Ramos (cell line): ENCODE data around the gene ADIPOR2.
"Not testable (repeated sequence)": the region's sequence is repeated elsewhere in the genome, so short reads cannot be mapped to it uniquely, and the experiment has no call there.

ENCODE experiments used
- in situ Hi-C: fragments of 300-500 bp; cut with MboI; formaldehyde crosslinking; loops from one replicate; pipeline ENCODE4 v1.14.3; 2022; ENCODE audit warnings: low sequenced_read_pairs; ENCODE audit not compliant: unreplicated experiment

ADIPOR2 gene

DNA sequence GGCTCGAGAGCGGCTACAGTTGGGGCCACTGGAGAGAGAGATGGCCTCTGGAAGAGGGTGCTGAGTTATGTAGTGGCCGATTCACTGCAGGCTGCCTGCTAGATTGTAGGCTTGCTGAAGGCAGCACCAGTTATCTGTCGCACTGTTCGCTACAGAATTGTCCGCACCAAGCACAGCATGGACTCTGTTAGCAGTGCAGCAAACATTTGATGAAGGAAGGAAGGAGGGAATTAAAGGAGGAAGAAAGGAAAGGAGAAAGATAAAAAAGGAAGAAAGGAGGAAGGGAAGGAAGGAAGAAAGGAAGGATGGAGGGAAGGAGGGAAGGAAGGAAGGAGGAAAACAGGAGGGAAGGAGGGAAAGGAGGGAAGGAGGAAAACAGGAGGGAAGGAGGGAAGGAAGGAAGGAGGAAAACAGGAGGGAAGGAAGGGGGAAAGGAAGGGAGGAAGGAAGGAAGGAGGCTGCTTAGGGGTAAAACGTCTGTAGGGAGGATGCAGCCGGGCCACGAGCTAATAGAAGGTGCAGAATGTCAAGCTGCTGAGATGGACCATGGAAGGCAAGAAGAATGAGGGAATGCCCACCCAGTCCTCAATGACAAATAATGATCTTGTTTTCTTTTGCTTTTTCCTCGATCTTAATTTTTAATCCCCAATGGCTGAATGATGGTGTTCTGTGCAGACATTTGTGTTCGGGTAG is 27.3 kb upstream of the ADIPOR2 start:
- in situ Hi-C loops = no loop called here

DNA sequence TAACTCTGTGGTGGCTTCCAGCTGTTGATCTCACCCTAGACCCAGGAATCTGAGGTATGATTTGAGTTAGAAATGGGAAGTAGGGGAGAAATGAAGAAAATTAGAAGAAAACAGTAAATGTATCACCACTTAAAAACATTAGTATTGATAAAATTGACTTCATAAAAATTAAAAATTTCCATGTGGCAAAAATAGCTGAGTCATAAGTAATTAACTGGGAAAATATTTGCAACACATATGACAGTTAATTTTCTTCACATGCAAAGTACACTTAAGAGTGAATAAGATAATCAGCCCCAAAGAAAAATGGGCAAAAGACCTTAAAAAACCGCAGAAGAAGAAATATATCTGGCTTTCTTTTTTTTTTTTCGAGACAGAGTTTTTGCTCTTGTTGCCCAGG is 25.5 kb upstream of the ADIPOR2 start:
- in situ Hi-C loops = no loop called here

DNA sequence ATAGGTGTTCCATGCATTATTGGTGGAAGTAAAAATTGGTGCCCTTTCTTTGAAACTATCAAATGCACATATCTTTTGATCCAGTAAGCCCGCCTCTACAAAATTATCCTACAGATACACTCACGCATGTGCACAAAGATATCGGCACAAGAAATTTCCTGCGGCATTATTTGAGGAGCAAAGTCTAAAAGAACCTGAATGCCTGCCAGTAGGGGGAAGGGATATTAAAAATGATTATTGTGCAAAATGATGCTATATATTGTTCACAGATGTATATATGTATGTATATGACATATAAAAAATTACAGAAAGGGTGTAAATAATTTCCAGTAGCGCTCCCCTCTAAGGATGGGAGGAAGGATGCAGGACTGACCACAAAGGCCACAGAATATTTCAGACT is 24.7 kb upstream of the ADIPOR2 start:
- in situ Hi-C loops = no loop called here

DNA sequence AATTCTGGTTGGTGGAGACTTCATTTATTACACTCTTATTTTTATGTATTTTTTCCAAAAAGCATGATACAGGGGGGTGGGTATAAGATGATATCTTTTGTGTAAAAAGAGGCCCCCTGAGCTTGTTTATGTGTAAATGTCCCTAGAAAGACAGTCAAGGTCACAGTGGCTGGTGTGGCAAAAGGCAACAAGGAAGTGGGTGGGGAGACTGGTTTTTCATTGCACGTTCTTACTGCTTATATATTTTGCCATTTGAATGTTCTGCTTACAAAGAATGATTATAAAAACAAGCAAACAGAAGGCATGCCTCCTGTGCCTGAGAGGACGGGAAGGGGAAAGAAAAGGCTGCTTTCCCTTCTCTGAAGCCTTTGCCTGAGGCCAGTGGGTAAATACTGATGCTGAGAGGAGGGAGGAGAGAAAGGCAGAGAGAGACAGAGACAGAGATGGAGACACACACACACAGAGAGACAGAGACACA is 24.1 kb upstream of the ADIPOR2 start:
- in situ Hi-C loops = no loop called here

DNA sequence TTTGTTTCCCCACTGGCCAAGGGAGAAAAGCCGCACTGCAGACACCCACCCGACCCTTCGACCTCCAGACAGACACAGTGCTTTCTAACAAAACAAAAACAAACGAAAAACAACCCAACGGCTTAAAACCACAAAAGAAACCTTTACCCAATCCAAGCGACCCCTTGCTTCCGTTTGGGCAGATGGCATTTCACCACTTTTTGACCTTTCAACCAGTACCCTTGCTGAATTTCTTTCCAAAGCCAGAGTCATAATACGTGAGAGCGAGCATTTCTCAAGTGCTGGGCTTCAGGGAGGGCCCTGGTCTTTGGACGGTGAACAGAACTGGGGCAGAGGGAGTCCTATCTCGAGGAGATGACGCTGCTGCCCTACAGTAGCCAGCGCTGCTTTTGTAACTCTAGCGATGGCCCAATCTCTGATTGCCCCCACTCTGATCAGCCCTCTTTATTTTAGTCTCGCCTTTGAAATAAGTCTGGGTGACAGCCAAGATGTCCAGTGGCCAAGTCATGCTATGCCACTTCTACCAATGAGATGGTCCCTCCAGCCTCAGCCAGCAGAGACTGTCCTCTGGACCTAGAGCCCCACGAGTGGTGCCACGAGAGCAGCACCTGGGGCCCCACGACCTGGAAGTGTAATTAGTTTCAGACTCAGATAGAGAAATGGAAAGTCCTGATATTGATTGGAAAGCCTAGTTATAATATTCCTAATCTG is 21.9 kb upstream of the ADIPOR2 start:
- in situ Hi-C loops = no loop called here

DNA sequence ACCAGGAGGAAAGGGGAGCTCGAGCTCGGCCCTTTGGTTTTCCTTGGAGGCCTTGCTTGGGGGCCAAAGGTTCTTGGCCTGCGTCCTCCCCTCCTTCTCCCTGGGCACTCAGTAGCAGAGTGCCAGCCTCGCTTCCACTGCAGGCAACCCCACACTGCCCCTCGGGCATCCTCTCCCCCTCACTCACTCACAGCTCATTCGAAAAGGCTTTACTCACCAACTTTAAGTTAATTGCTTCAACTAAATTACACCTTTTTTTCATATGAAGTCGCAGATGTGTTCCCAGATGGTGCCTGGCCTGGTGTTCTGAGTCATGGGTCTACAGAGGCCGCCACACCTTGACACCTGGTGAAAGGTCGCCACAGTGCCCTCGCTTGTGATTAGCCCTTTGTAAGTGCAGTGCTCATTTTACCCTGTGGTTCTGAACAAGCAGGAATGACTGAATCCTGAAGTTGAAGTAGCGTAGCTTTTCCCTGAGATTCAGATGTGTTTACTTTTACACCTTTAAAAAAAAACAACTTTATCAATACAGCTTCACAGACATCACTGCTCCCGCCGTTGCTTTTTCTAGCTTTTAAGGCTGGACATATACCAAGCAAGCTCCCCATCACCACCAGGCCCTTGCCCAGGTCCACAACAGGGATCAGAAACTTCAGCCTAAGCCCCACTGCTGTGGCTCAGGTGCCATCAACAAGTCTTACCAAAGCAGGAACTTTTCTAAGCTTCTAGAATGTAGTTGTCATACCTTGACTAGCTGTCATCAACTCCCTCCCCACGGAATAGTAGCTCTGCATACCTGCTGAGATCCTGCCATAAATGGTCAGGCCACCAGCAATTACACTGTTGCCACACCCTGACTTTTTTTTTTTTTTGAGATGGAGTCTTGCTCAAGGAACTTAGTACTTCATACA is 20.3 kb upstream of the ADIPOR2 start:
- in situ Hi-C loops = no loop called here

DNA sequence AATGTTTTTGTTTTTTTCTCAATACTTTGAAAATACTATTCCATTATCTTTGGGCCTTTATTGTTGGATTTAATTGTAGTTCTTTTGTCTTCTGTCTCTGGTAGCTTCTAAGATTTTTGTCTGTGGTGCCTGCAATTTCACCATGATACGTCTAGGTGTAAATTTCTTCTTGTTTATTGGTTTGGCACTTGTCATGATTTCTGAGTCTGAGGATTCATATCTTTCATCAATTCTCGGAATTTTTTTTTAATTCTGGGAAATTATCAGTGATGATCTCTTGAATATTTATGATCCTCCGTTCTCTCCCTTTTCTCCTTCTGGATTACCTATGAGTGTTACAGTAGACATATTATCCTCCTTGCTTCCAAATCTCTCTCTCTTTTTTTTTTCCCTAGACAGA is 14.8 kb upstream of the ADIPOR2 start:
- in situ Hi-C loops = no loop called here

DNA sequence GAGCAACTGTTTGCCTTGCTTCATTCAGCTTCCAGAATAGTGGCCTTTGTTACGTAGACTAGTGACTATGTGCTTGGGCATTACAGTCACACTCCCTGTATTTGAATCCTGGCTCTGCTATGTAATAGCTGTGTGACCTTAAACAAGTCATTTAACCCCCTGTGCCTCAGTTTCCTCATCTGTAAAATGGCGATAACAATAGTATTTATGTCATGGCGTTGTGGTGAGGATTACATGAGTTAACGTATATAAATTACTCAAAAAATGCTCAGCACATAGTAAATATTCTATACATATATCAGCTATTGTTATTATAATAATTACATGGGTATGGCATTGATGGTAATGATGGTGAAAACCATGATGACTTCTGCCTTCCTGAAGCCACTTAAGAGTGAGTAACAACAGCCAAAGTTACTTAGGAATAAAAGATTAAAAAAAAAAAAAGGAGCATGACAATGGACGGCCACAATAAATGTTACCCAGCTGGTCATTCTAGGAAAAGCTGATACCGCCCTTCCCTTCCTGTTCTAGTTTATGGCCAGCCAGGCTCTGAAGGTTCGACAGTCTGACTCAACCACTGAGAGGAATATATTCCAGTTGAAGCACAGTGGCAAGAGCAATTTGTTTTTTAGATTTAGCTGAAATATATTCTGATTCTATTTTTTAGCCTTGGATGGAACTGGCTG is 9.9 kb upstream of the ADIPOR2 start:
- in situ Hi-C loops = no loop called here

DNA sequence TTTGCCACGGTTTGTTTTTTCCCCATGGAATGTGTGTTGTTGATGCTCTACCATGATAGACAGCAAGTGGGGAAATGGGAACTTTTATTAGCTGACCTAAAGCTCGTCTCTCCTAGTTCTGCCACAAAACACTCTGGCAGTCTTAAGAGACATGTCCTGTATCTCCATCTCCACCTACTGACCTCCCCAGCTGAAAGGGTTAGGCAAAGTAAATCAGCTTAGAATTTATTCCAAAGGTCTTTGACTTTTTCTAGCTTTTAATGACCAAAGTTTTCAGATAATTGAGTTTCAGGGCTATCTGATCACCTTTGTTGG is 9.4 kb upstream of the ADIPOR2 start:
- in situ Hi-C loops = no loop called here

DNA sequence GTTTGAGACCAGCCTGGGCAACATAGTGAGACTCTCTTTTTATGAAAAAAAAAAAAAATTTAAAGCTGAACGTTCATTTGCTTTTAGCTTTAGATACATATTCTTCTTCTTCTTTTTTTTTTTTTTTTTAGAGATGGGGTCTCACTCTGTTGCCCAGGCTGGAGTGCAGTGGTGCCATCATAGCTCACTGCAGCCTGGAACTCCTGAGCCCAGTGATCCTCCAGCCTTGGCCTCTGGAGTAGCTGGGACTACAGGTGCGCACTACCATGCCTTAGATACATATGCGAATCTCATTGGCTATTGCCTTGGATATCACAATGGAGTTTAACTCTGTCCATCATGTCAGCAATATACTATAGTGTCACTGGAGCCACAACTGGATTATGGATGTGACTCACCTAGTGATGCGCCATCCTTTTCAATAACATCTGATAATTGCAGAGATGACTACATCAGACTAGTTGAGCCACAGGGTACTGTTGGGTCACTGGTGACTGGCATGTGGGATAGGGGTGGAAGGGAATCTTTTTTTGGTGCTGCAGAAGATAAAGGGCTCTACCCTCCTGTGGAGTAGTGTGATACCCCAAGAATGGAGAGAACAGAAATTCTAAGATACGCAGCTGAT is 2.7 kb upstream of the ADIPOR2 start:
- in situ Hi-C loops = no loop called here

DNA sequence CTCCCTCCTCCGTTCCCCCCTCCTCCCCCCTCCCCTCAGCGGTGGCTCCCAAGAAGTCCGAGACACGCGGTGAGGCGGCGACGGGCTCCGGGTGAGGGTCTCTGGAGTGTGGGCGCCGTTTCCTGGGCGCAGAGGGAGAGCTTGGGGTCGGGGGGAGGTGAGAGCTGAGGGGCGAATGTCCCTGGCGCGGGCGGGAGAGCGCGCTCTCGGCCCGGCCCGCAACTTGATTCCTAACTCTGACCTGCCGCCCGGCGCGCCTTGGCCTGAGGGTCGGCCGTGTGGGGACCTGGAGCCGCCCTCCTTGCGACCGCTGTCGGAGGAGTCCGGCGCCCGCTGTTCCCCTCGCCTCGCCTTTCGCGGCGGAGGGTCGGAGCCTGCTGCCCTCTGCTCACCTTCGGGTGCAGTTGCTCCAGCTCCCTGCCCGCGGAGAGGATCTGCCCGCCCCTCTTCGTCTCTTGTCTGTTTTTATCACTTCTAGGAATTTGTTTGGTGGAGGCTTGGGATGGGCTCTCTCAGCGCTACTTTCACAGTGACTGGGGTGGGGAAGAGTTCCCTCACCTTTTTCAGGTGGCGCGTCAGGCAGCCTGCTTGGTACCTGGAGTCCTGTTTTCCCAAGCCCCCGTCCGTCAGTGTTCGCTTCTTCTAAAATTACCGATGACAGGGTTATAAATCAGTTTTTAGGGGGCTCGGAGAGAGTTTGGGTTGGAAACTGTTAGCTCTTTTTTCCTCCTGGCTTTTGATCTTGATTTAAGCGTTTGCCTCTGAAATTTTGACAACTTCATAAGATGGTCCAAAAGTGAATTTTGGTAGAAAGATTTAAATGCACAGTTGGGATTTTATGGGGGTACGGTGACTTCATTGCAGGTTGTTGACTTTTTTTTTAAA is 495 bp downstream of the ADIPOR2 start:
- in situ Hi-C loops = no loop called here

DNA sequence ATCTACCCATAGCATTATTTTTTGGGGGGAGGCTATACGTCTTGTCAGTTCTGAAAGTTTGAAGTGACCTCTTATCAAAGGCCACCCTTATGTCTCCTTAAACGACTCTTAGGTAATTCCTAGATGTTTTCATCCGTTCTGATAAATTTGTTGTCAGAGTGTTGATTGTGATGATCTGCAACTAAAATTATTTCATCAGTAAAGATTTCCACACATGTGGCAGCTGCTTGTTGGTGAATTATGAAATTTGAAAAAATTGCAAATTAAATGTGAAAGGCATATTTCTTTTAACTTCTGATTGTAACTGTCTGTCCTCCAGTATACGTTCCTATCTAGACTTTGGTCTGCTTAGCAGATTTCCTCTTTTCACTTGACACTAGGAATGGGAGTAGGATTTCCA is 1.4 kb downstream of the ADIPOR2 start:
- in situ Hi-C loops = no loop called here

DNA sequence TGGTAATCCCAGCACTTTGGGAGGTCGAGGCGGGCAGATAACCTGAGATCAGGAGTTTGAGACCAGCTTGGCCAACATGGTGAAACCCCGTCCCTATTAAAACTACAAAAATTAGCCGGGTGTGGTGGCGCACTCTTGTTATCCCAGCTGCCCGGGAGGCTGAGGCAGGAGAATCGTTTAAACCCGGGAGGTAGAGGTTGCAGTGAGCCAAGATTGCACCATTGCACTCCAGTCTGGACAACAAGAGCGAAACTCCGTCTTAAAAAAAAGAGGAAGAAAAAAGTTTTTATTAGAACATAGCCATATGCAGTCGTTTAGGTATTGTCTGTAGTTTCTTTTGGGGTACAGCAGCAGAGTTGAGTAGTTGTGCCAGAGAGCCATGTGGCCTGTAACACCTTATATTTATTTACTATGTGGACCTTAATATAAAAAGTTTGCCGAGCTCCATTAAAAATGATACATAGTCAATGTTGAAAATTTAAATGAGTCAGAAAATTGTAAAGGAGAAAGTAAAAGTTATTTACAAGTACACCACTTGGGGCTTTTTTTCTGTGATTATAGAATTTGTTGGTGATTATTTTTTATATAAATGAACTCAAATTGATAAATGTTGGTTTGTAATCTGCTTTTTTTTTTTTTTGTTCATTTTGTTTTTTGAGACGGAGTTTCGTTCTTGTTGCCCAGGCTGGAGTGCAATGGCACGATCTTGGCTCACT is 2.2 kb downstream of the ADIPOR2 start:
- in situ Hi-C loops = no loop called here

DNA sequence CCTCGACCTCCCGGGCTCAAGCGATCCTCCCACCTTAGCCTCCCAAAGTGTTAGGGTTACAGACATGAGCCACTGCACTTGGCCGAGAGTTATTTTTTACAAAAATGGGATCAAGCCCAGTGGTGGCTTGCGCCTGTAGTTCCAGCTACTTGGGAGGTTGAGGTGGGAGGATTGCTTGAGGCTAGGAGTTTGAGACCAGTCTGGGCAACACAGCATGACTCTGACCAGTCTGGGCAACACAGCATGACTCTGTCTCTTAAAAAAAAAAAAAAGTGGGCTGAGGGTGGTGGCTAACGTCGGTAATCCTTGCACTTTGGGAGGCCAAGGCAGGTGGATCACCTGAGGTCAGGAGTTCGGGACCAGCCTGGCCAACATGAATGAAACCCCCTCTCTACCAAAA is 4.2 kb downstream of the ADIPOR2 start:
- in situ Hi-C loops = not testable (repeated sequence)

DNA sequence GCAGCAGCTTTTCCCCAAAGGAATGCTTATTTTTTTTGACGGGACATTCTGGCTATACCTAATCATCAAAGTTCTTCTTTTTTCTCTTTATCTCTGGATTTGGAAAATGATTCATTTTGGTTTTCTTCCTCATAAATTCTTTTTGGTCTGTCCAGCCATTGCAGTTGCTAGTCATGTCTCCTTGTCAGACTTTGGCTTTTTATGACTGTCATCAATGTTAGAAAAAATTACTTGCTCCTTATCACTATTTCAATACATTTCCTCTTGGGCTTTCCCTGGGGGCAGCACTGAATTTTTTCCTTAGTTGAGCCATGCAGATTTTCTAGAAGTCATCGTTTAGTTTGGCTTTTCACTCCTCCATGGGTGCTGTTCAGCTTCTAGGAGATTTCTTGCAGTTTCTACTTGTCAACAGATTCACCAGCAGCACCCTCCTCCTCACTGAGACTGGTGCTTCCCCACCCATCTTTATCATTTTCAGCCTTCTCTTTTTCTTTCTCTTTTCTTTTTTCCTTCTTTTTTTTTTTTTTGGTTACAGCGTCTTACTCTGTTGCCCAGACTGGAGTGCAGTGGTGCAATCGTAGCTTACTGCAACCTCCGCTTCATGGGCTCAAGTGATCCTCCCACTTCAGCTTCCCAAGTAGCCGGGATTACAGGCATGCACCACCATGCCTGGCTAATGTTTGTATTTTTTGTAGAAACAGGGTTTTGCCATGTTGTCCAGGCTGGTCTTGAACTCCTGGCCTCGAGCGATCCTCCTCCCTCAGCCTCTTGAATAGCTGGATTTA is 5.2 kb downstream of the ADIPOR2 start:
- in situ Hi-C loops = no loop called here

DNA sequence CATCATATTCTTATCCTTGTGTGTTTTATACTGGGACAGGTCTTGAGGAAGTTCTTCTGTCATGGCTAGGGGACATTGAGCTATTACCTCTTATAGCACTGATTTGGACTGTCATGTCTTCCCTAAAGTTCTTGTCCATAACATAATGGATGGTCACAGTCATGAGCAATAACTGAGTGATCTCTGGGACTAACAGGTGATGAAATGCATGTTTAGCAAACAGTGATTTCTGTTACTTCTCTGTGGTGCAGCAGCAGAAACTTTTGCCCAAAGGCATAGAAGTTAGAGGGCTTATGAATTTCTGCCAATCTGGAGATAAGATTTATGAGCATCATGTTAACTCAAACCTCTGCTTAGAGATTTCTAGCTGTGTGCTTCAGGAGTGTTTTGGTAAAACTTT is 5.9 kb downstream of the ADIPOR2 start:
- in situ Hi-C loops = no loop called here

DNA sequence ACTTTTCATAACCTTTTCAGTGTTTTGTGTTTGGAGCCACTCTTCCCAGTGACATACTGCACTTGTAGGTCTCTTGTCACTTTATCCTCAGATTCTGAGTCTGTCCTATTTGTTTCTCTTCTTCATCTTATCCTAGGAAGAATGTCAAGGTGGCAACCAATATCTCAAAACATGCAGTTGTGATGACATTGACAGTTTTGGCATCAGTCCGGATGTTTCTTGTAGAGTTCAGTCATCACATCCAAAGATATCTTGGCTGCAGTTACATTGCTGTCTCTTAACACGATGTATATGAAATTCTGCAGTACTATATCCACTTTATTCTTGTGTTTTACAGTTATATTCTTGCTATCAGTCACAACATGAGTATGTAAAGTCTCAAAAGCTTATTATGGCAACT is 6.4 kb downstream of the ADIPOR2 start:
- in situ Hi-C loops = no loop called here

DNA sequence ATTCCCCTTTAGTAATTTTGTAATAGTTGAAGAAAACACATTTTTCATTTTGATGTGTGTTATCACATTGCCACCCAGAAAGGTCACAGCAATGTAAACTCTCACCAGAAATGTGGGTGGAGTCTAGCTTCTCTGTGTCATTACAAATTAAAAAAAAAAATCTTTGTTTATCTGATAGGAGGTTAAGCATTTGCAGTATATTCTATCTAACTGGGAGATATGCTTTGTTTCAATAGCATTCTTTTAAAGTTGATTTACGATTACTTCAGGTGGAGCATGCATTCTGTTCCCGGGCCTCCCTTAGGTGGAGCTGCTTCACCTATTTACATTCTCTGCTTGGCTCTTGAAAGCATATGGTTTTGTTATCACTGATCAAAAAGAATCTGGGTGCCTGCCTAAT is 7.8 kb downstream of the ADIPOR2 start:
- in situ Hi-C loops = no loop called here
